Forelimb muscle (tissue), 1 donor: ENCODE measurements around the gene ADAMTS4. TPM values are rescaled to one million over a fixed set of nuclear protein-coding genes. Genes with fewer than 3 reads are reported as not detected.

ENCODE experiments used
- DNase-seq: peaks from one replicate; pipeline ENCODE4 v3.0.0-alpha.2; 2013; ENCODE audit warnings: low read depth
- polyA plus RNA-seq: library from polyadenylated mRNA; unstranded; fragments of 120-200 nt; gene quantifications from one replicate; pipeline ENCODE4 v1.2.1, GENCODE V29; 2013; ENCODE audit not compliant: insufficient read length

ADAMTS4 gene
- polyA plus RNA-seq, 1 donor: 11.8 TPM

DNA sequence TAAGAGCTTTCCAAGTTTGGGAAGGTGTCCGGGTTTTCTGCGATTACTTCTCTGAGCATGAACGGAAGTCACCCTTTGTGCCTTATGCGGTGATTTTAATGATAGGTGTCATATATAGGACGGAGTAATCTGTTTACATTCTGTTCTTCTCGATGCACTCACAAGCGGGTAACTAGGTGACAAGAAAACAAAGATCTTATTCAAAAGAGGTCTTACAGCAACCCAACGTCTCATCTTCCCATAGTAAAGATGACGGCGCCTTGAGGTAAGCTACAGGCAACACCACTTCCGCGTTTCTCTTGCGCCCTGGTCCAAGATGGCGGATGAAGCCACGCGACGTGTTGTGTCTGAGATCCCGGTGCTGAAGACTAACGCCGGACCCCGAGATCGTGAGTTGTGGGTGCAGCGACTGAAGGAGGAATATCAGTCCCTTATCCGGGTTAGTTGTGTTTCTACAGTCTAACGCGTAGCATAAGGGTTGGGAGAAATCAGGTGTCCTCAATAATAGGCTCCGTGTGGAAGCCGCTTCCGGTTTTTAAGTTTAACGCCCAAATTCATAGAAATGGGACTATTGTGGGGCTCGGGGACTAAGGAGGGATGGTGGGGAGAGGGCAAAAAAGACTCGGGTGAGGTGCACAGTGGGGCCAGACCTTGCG is 45.0 kb downstream of the ADAMTS4 start, which contains the start of gene UFC1:
Gene UFC1, plus strand, starts transcription at position 297 of the 656 bp plus-strand sequence. Its CDS starts 20 bp downstream, at position 317.
- peak; percentile 85 for DNase-seq

DNA sequence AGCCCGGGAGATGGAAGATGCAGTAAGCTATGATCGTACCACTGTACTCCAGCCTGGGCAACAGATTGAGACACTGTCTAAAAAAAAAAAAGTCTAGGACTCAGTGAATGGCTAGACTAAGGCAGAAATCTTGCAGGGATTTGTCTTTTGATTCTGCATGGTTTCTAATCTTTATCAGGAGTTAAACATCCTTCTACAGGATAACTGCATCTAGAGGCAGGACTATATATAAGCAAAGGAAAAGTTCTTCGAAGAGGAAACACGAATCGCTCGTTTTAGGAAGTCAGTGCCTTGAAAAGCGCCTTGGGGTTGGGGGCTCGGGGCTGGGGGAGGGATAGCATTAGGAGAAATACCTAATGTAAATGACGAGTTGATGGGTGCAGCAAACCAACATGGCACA is 45.7 kb downstream of the ADAMTS4 start:
- no peak for DNase-seq

DNA sequence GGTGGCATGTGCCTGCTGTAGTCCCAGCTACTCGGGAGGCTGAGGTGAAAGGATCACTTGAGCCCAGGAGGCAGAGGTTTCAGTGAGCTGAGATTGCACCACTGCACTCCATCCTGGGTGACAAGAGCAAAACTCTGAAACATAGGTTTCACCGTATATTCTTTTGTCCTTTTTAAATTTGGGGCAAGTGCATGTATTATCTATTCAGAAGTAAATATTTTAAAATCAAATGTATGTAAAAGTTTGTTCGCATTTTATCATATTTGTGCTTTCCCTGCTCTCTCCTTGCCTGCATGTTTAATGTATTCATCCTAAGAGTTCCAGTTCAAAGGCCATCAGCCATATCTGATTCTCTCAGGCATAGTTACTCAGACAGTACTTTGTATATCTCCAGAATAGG is 53.0 kb downstream of the ADAMTS4 start:
- DNase-seq: no peak

DNA sequence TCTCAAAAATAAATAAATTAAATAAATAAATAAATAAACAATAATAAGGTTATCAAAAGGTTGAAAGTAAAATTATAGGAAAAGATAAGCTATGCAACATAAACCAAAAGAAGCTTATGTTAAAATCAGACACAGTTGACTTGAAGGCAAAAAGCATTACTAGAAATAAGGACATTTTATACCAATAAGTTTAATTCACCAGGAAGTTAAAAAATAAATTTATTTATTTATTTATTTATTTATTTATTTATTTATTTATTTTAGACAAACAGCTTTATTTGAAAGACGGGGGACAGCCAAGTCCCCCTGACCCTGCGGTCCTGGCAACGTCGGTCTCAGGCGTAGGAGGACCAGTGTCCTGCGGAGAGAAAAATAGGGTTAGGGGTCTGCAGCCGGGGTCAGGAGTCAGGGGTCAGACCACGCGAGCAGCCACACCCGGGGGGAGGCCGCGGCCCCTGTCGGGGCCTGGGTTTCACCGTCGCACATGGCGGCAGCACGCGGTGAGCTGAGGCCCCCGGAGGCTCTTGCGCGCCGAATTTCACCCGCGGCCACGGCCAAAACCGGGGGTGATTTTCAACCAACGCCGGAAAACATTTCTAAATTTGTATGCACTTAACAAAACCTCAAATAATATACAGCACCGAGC is 58.0 kb downstream of the ADAMTS4 start:
- no peak for DNase-seq

DNA sequence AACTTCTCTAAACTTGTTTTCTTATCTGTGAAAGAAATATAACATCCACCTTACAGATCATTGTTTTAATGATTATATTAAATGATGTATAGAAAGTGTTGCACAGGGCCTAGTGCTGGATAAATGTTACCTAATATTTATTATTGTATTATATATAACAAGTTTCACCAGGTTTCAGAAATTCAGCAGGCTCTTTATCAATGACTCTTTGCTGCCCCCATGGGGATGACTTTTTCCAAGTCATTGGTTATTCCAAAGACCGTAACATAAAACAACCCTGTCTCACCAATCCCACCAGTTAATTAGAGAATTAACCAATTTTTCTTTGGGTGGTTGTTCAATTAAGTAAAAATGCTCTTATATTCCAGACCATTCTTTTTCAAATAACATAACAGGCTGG is 59.1 kb downstream of the ADAMTS4 start:
- peak; percentile 34 for DNase-seq

DNA sequence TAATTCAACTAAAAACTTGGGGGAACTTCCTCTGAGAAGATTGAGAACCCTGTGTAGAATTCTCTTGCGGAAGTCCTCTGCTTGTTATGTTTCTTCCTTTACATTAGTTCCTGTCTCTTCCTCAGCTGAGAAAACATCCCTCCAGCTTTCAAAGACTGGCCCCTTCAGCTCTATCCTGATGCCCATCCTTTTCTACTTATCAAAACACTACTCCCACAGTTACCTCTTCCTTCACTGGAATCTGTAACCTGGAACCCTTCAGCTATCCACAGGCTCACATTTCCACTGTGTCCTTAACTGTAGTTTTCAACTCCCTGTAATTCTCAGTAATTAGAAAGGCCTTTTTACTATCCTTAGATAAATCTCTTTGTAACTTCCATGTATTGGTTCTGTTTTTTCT is 60.4 kb downstream of the ADAMTS4 start:
- no peak for DNase-seq

DNA sequence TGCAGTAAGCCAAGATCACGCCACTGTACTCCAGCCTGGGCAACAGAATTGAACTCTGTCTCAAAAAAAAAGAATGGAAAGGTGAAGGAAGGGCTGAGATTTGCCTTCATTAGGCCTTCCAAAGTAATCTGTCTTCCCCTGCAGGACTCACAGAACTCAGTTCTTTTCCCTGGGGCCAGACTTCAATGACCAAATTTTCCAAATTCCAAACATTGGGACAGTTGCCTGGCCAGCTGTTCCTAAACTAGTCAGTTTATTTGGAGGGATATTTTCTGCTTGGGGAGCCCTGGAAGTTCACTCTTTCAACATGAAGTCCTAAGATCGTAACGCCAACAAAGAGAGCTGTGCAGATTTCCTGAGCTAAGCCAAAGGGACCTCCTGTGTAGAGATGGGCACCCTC is 61.0 kb downstream of the ADAMTS4 start:
- no peak for DNase-seq

Other genes with a start within 250 kb of the ADAMTS4 start
- gene ITLN2, start 244.2 kb downstream of the ADAMTS4 start, polyA plus RNA-seq: not detected
- gene F11R, start 177.9 kb downstream of the ADAMTS4 start, polyA plus RNA-seq: 11.4 TPM
- gene TSTD1, start 160.1 kb downstream of the ADAMTS4 start, polyA plus RNA-seq: 23.6 TPM
- 33.5 TPM for gene USF1, start 153.1 kb downstream of the ADAMTS4 start, polyA plus RNA-seq
- gene ARHGAP30, start 129.2 kb downstream of the ADAMTS4 start, polyA plus RNA-seq: 2.4 TPM
- gene NECTIN4, start 109.5 kb downstream of the ADAMTS4 start, polyA plus RNA-seq: 0.09 TPM
- gene KLHDC9, start 100.7 kb downstream of the ADAMTS4 start, polyA plus RNA-seq: 0.57 TPM
- gene PFDN2, start 81.0 kb downstream of the ADAMTS4 start, polyA plus RNA-seq: 68.4 TPM
- 32.7 TPM for gene NIT1, start 80.9 kb downstream of the ADAMTS4 start, polyA plus RNA-seq
- gene DEDD, start 66.4 kb downstream of the ADAMTS4 start, polyA plus RNA-seq: 47.1 TPM
- 98.9 TPM for gene UFC1, start 45.1 kb downstream of the ADAMTS4 start, polyA plus RNA-seq
- 26.6 TPM for gene USP21, start 39.6 kb downstream of the ADAMTS4 start, polyA plus RNA-seq
- 18.2 TPM for gene PPOX, start 32.6 kb downstream of the ADAMTS4 start, polyA plus RNA-seq
- gene B4GALT3, start 21.5 kb downstream of the ADAMTS4 start, polyA plus RNA-seq: 22.2 TPM
- 142 TPM for gene NDUFS2, start 3.3 kb upstream of the ADAMTS4 start, polyA plus RNA-seq
- gene FCER1G, start 16.2 kb upstream of the ADAMTS4 start, polyA plus RNA-seq: 13.2 TPM
- not detected for gene APOA2, start 24.6 kb upstream of the ADAMTS4 start, polyA plus RNA-seq
- 9.8 TPM for gene TOMM40L, start 27.0 kb upstream of the ADAMTS4 start, polyA plus RNA-seq
- gene NR1I3, start 39.1 kb upstream of the ADAMTS4 start, polyA plus RNA-seq: 0.83 TPM
- 0.38 TPM for gene PCP4L1, start 59.7 kb upstream of the ADAMTS4 start, polyA plus RNA-seq
- gene MPZ, start 110.9 kb upstream of the ADAMTS4 start, polyA plus RNA-seq: 12.5 TPM
- 117 TPM for gene SDHC, start 115.3 kb upstream of the ADAMTS4 start, polyA plus RNA-seq
- gene CFAP126, start 168.8 kb upstream of the ADAMTS4 start, polyA plus RNA-seq: 1.8 TPM